NCI-H526 treated with DMSO at 0.1 percent for 48 hours (cell line): ENCODE data around the gene SMIM21.

Experiments
- DNase-seq: peaks from one replicate; lab custom pipeline; 2025; lab: John Stamatoyannopoulos, UW

The SMIM21 gene

GRCh38 chr18:75376004-75376403 is 51.5 kb downstream of the SMIM21 start:
- no peak for DNase-seq

- DNase-seq: no peak
These were observed 52.2 kb downstream of the SMIM21 start for GRCh38 chr18:75375341-75375740.

- no peak for DNase-seq
These were observed 53.0 kb downstream of the SMIM21 start for GRCh38 chr18:75374466-75374865.

- DNase-seq: no peak
These were observed 58.3 kb downstream of the SMIM21 start for GRCh38 chr18:75369026-75369721.

GRCh38 chr18:75365837-75366236 is 61.7 kb downstream of the SMIM21 start:
- DNase-seq: no peak

GRCh38 chr18:75365254-75365629 is 62.3 kb downstream of the SMIM21 start:
- no peak for DNase-seq

GRCh38 chr18:75364512-75365253 is 62.8 kb downstream of the SMIM21 start:
- no peak for DNase-seq

GRCh38 chr18:75363446-75364225 is 63.9 kb downstream of the SMIM21 start:
- no peak for DNase-seq

- DNase-seq: peak; percentile 5
These were observed 65.1 kb downstream of the SMIM21 start for GRCh38 chr18:75362435-75362834.

- no peak for DNase-seq
These were observed 66.6 kb downstream of the SMIM21 start for GRCh38 chr18:75360941-75361340.

GRCh38 chr18:75360215-75360614 is 67.3 kb downstream of the SMIM21 start:
- no peak for DNase-seq
